ENCODE results near the gene CDK6.

GRCh38 chr7:92714767-92715166, 121.6 kb downstream of the CDK6 start:
- TF ChIP-seq CTCF (IDR thresholded peaks at IDR 0.05) (no peak), POLR2A (IDR thresholded peaks at IDR 0.05) (no peak)

All from gastroesophageal sphincter (tissue), 3 donors.